CD4-positive, alpha-beta T cell (primary cell): ENCODE results near the gene RAB27A. TPM values are rescaled to one million over a fixed set of nuclear protein-coding genes. Genes with fewer than 3 reads are reported as not detected.

ENCODE experiments used
- ATAC-seq: fragments of 200-7000 bp; cut with Tn5 transposase; one replicate; pipeline ENCODE4 v1.10.0; 2022; ENCODE audit warnings: mild to moderate bottlenecking; ENCODE audit not compliant: poor library complexity
- CTCF ChIA-PET: fragments of 350-600 bp; sonication (Branson Sonifier 250); formaldehyde crosslinking; loops from one replicate; lab custom pipeline; 2021; ENCODE audit warnings: antibody characterized with exemption, inconsistent platforms; lab: Charles Lee
- POLR2A ChIA-PET: fragments of 350-600 bp; sonication (Branson Sonifier 250); formaldehyde crosslinking; loops from one replicate; lab custom pipeline; 2021; ENCODE audit warnings: antibody characterized with exemption, inconsistent platforms; lab: Charles Lee
- DNase-seq, 14 experiments: peaks; one replicate each; pipeline ENCODE4 v3.0.0-alpha.2; 2013 to 2020; ENCODE audit warnings: mixed read lengths in 2 of 14
- H3K27ac ChIP-seq, 2 donors: one replicate each; pipeline versions ENCODE4 v1.5.1 to v1.7.0; 2013; ENCODE audit warnings: low read length in 2 of 2, low read depth in 1 of 2, mild to moderate bottlenecking in 1 of 2
- H3K27me3 ChIP-seq, 2 experiments: 1 replicate in 1 of 2; 2 replicates in 1 of 2; pipeline versions ENCODE4 v1.6.1 to v1.7.0; 2013; ENCODE audit warnings: low read length in 2 of 2, control low read depth in 1 of 2, mild to moderate bottlenecking in 1 of 2, moderate library complexity in 1 of 2; ENCODE audit not compliant: insufficient read depth in 2 of 2, control insufficient read depth in 1 of 2
- H3K36me3 ChIP-seq: one replicate; pipeline ENCODE4 v1.6.1; 2013; ENCODE audit warnings: low read length, control low read depth; ENCODE audit not compliant: insufficient read depth
- H3K4me1 ChIP-seq: one replicate; pipeline ENCODE4 v1.6.1; 2013; ENCODE audit warnings: low read length, control low read depth; ENCODE audit not compliant: insufficient read depth
- H3K4me3 ChIP-seq: one replicate; pipeline ENCODE4 v1.5.1; 2013; ENCODE audit warnings: mild to moderate bottlenecking, low read length, moderate library complexity
- H3K9me3 ChIP-seq, 2 experiments: 1 replicate in 1 of 2; 2 replicates in 1 of 2; pipeline versions ENCODE4 v1.6.1 to v1.7.0; 2013; ENCODE audit warnings: low read length in 2 of 2, mild to moderate bottlenecking in 2 of 2, control low read depth in 1 of 2, moderate library complexity in 1 of 2; ENCODE audit not compliant: control insufficient read depth in 1 of 2, insufficient read depth in 1 of 2
- H3K27ac Mint-ChIP-seq: one replicate; pipeline ENCODE4 v1.8.0; 2020; ENCODE audit warnings: mixed read lengths
- H3K27me3 Mint-ChIP-seq: one replicate; pipeline ENCODE4 v1.8.0; 2021; ENCODE audit warnings: mixed read lengths
- H3K36me3 Mint-ChIP-seq: one replicate; pipeline ENCODE4 v1.8.0; 2021; ENCODE audit warnings: low read depth, mixed read lengths
- H3K4me1 Mint-ChIP-seq: one replicate; pipeline ENCODE4 v1.8.0; 2021; ENCODE audit warnings: low read depth, mixed read lengths
- H3K4me3 Mint-ChIP-seq: one replicate; pipeline ENCODE4 v1.8.0; 2020; ENCODE audit warnings: mild to moderate bottlenecking, mixed read lengths
- H3K9me3 Mint-ChIP-seq: one replicate; pipeline ENCODE4 v1.8.0; 2020; ENCODE audit warnings: mixed read lengths
- CTCF ChIP-seq: fragments of 200-600 bp; IDR thresholded peaks from one replicate; pipeline ENCODE4 v1.8.0; 2022; ENCODE audit warnings: antibody characterized with exemption, mild to moderate bottlenecking
- intact Hi-C, 2 experiments: fragments of 100-400 bp; cut with DNase I in 1 of 2; cut with micrococcal nuclease in 1 of 2; formaldehyde crosslinking; loops; one replicate each; pipeline versions ENCODE4 v1.15.1 to v1.9.0; 2023 to 2025; cut with DNase I, micrococcal nuclease
- polyA plus RNA-seq, 2 donors: library from polyadenylated mRNA; unstranded; fragments of 120-200 nt; gene quantifications; one replicate each; pipeline ENCODE4 v1.2.1, GENCODE V29; 2013
- total RNA-seq, 174 experiments: library from RNA in 2 of 174; stranded (reverse) in 2 of 174; gene quantifications; one replicate each; pipeline ENCODE4 v1.2.3 and lab custom pipeline; 2021 to 2026

The RAB27A gene
- total RNA-seq: 1 to 10 TPM; 9.0 TPM
- polyA plus RNA-seq (2013, experiment 1 of 2): 52.6 TPM
- polyA plus RNA-seq (2013, experiment 2 of 2): 51.5 TPM
- 16.1 to 175 (median 83.6) reads per million in 172 experiments for total RNA-seq (lab: John Stamatoyannopoulos, UW)

GRCh38 chr15:55289746-55290527, at the start of gene RAB27A:
TSS of gene RAB27A (minus strand) at chr15:55289813. CDS start at chr15:55234934, 54,879 bp downstream.
- Mint-ChIP-seq H3K36me3 (peaks cover 17% of the 10 kb centered on the region), H3K4me3 (peak within 1 kb of the TSS; percentile 96), H3K27ac (peak within 1 kb of the TSS; percentile 94), H3K27me3 (no peaks in the 10 kb centered on the region), H3K4me1 (peaks cover 38% of the 10 kb centered on the region), H3K9me3 (no peaks in the 10 kb centered on the region)
- Histone ChIP-seq H3K27ac (peak within 1 kb of the TSS; percentile 87 to 90), H3K36me3 (no peaks in the 10 kb centered on the region), H3K4me3 (peak within 1 kb of the TSS; percentile 88), H3K27me3 (no peaks in the 10 kb centered on the region), H3K9me3 (no peaks in the 10 kb centered on the region), H3K4me1 (peaks cover 35% of the 10 kb centered on the region)
- ChIA-PET CTCF (interaction anchor here (0.7 to 1.5 kb wide), 4 partner anchors 72 to 149 kb away, joined by 3 to 10 read pairs (median 4); no protein-coding TSS in a partner anchor), POLR2A (interaction anchor here (1.0 to 1.4 kb wide), 3 partner anchors 29 to 93 kb away, joined by 4 to 5 read pairs (median 4); partner anchors contain the start of genes PIGB, PIGBOS1 and RSL24D1)
- DNase-seq: peak; percentile 44 to 93 (median 66)
- intact Hi-C loops: loop anchor here (1.0 to 10.0 kb wide), 9 partner anchors 8 to 1328 kb away; partner anchors contain the start of gene RSL24D1 (in 1 of the 2)
- no peak for TF ChIP-seq CTCF
- ATAC-seq: peak; percentile 66

GRCh38 chr15:55337160-55337559, 47.5 kb upstream of the RAB27A start:
- Mint-ChIP-seq H3K9me3 (no peaks in the 10 kb centered on the region), H3K36me3 (peaks cover 70% of the 10 kb centered on the region), H3K4me1 (no peaks in the 10 kb centered on the region), H3K27ac (no peak overlapping the region), H3K27me3 (no peaks in the 10 kb centered on the region), H3K4me3 (no peak overlapping the region)
- no peaks in the 10 kb centered on the region for H3K9me3 ChIP-seq
- intact Hi-C loops: no loop called here
- H3K4me1 ChIP-seq: no peaks in the 10 kb centered on the region
- TF ChIP-seq CTCF: no peak
- H3K27me3 ChIP-seq: no peaks in the 10 kb centered on the region
- peaks cover 72% of the 10 kb centered on the region for H3K36me3 ChIP-seq
- no peak for ATAC-seq
- DNase-seq: no peak
- no peak overlapping the region for H3K27ac ChIP-seq
- POLR2A ChIA-PET: no interaction called here
- no peak overlapping the region for H3K4me3 ChIP-seq
- CTCF ChIA-PET: no interaction called here

GRCh38 chr15:55334997-55335396, 45.4 kb upstream of the RAB27A start:
- TF ChIP-seq CTCF: no peak
- H3K9me3 ChIP-seq: no peaks in the 10 kb centered on the region
- no peak overlapping the region for H3K4me3 ChIP-seq
- H3K9me3 Mint-ChIP-seq: no peaks in the 10 kb centered on the region
- H3K4me1 Mint-ChIP-seq: no peaks in the 10 kb centered on the region
- DNase-seq (no peak), ATAC-seq (no peak)
- ChIA-PET POLR2A (interaction anchor here (1.1 kb wide), 1 partner anchor 16 kb away, joined by 5 read pairs; the partner anchor contains the start of genes PIGB and PIGBOS1), CTCF (no interaction called here)
- H3K27ac Mint-ChIP-seq: no peak overlapping the region
- no peaks in the 10 kb centered on the region for H3K27me3 Mint-ChIP-seq
- intact Hi-C loops: no loop called here
- no peak overlapping the region for H3K4me3 Mint-ChIP-seq
- no peak overlapping the region for H3K27ac ChIP-seq
- H3K36me3 ChIP-seq: peaks cover 75% of the 10 kb centered on the region
- H3K36me3 Mint-ChIP-seq: peaks cover 76% of the 10 kb centered on the region
- no peaks in the 10 kb centered on the region for H3K4me1 ChIP-seq
- H3K27me3 ChIP-seq: no peaks in the 10 kb centered on the region
